Stomach smooth muscle (tissue), 2 donors: ENCODE data around the gene C11orf58.

ENCODE experiments used
- H3K27ac ChIP-seq: one replicate; pipeline ENCODE4 v1.7.0; 2013; ENCODE audit warnings: mild to moderate bottlenecking, low read length, inconsistent platforms
- H3K27me3 ChIP-seq, 2 donors: one replicate each; pipeline ENCODE4 v1.7.0; 2013; ENCODE audit warnings: low read length in 2 of 2; ENCODE audit not compliant: insufficient read depth in 2 of 2, control insufficient read depth in 1 of 2
- H3K36me3 ChIP-seq, 2 donors: one replicate each; pipeline ENCODE4 v1.7.0; 2013; ENCODE audit warnings: low read length in 2 of 2; ENCODE audit not compliant: control insufficient read depth in 2 of 2, insufficient read depth in 2 of 2
- H3K4me1 ChIP-seq: one replicate; pipeline ENCODE4 v1.7.0; 2013; ENCODE audit warnings: low read length; ENCODE audit not compliant: control insufficient read depth, insufficient read depth
- H3K4me3 ChIP-seq, 2 donors: one replicate each; pipeline ENCODE4 v1.7.0; 2013; ENCODE audit warnings: low read length in 2 of 2
- H3K9ac ChIP-seq, 2 donors: one replicate each; pipeline ENCODE4 v1.7.0; 2013; ENCODE audit warnings: low read length in 2 of 2, mild to moderate bottlenecking in 1 of 2
- H3K9me3 ChIP-seq, 2 donors: one replicate each; pipeline ENCODE4 v1.7.0; 2013; ENCODE audit warnings: low read length in 2 of 2; ENCODE audit not compliant: control insufficient read depth in 2 of 2
- donor health status: healthy.
- donor health status: Pancreatic carcinoma.

Gene C11orf58

DNA sequence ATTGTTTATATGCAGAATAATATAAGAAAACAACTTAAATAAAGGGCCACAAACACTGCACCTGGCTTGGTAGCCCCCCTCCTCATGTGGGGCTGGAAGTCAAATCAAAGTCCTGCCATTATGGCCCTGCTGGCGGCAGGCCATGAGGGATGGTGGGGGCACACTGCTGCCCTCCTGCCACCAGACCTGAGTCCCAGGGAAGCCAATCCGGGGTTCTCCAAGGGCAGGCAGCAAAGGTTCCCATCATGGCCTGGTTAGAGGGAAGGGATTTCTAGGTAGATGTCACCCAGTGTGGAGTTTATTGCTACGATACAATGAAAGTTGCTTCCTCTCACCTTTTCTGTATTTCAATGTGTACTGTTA, 39.1 kb downstream of the C11orf58 start:
- no peak overlapping the region for H3K27ac ChIP-seq
- H3K9me3 ChIP-seq: no peaks in the 10 kb centered on the region
- peaks cover 2% of the 10 kb centered on the region for H3K4me1 ChIP-seq
- H3K27me3 ChIP-seq: no peaks in the 10 kb centered on the region
- H3K4me3 ChIP-seq: no peak overlapping the region
- no peak overlapping the region for H3K9ac ChIP-seq
- no peaks in the 10 kb centered on the region for H3K36me3 ChIP-seq

DNA sequence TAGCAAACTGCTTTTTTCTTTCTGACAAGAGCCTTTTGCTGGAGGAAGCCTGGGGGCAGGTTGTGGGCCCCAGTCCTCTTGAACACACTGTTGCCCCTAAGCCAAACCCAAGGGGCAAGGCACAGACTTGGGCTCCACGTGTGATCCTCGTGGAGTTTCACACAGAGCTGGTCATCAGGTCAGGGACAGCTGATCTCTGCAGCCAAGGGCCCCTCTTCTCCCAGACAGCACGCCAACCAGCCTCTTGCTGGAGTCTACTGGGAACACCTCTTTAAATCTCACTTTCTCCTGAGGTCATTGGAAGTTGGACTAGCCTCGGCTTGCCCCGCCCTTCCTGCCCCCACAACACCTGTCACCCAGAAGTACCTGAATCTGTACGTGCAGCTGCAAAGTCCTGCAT, 39.8 kb downstream of the C11orf58 start:
- no peak overlapping the region for H3K27ac ChIP-seq
- no peak overlapping the region for H3K4me3 ChIP-seq
- H3K4me1 ChIP-seq: peaks cover 2% of the 10 kb centered on the region
- H3K9ac ChIP-seq: no peak overlapping the region
- H3K27me3 ChIP-seq: no peaks in the 10 kb centered on the region
- no peaks in the 10 kb centered on the region for H3K36me3 ChIP-seq
- no peaks in the 10 kb centered on the region for H3K9me3 ChIP-seq

DNA sequence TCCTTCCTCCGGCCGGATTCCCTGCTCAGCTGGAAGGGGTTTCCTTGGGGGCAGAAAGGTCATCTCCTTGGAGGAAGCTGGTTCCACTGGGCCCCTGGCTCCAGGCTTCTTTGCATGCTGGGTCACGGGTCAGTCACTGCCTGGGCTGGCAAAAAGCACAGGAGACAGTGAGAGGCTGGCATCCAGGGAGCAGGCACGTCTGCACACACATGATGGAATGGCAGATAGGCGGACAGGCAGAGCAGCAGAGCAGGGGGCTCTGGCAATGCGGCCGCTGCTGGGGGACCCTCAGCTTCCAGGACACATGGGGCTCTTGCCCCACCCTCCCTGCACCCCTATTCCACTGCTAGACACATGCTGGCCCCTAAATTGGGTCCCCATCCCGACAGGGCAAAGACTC, 40.4 kb downstream of the C11orf58 start:
- Histone ChIP-seq H3K9me3 (no peaks in the 10 kb centered on the region), H3K4me1 (peaks cover 2% of the 10 kb centered on the region), H3K27ac (no peak overlapping the region), H3K36me3 (no peaks in the 10 kb centered on the region), H3K4me3 (no peak overlapping the region), H3K9ac (no peak overlapping the region), H3K27me3 (no peaks in the 10 kb centered on the region)

DNA sequence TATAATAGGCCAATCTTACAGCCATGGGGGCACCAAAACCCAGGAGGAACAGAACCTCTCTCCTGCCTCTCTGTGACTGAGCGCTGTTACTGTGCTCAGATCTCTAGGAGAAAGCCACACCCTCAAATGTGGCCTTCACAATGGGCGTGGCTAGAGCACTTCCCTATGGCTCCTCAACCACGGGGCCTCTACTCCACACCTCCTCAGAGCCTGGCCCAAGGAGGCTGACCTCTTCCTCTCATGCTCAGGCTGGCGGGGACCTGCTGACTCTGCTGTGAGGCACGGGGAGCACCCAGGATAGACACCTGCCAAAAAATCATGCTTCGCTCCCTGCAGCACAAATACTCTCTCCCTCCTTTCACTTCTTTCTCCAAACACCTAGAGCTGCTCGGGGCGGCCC, 41.0 kb downstream of the C11orf58 start:
- H3K9ac ChIP-seq: no peak overlapping the region
- H3K4me3 ChIP-seq: no peak overlapping the region
- H3K27me3 ChIP-seq: no peaks in the 10 kb centered on the region
- no peaks in the 10 kb centered on the region for H3K9me3 ChIP-seq
- peaks cover 2% of the 10 kb centered on the region for H3K4me1 ChIP-seq
- H3K36me3 ChIP-seq: no peaks in the 10 kb centered on the region
- no peak overlapping the region for H3K27ac ChIP-seq

DNA sequence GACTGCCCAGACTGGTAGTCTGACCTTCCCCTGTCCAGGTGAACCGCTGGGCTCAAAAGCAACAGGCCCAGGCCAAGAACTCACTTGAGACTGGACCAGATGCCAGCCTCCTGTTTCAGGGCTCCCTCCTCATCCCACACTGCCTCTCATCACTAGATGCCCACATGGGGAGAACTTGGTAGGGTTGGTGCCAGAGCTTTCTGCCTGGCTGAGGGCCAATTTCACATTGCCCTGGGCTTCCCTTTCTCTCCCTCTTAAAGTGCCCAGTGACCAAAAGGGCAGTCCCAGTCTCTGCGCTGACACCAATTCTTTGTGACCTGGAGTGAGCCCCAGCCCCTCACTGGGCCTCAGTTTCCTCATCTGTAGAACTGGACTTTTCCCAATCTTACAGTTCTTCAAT, 41.7 kb downstream of the C11orf58 start:
- H3K4me1 ChIP-seq: peaks cover 2% of the 10 kb centered on the region
- no peak overlapping the region for H3K4me3 ChIP-seq
- no peak overlapping the region for H3K27ac ChIP-seq
- no peaks in the 10 kb centered on the region for H3K27me3 ChIP-seq
- H3K9ac ChIP-seq: no peak overlapping the region
- no peaks in the 10 kb centered on the region for H3K9me3 ChIP-seq
- H3K36me3 ChIP-seq: no peaks in the 10 kb centered on the region

DNA sequence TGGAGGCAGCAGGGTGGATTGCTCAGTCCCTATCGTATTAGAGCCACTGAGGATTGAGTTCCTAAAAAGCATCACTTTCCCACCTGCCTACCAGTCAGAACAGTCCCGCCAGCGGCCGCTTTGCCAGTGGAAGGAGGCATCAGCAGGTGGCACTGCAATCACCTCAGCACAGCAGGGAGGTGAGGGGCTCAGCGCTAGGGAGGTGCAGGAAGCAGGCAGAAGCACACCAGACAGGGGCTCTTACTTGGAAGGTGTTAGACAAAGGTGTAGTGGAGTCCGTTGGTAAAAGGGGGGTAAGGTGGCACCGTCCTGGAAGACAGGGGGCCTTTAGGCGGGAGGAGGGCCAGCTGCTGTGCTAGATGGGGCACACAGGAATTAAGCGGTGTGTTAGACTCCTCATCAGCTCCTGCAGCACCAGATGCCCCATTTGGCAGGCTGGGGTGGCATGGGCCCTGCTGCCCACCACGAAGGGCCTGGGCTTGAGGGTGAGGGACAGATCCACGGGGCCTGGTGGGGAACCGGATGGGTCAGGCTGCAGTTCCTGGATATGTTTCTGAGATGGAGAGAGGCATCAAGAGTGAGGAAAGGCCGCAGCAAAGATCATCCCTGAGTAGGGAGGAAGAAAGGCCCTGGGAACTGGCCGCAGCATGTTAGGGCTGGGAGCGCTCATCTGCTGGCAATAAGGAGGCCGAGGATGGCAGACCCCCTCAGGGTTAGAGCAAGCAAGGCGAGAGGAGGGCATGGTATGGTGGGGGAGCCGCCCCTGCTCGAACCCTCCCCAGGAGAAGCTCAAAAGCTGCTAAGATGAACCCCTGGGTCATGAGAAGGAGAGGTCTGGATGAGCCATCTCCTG, 42.5 kb downstream of the C11orf58 start:
- Histone ChIP-seq H3K4me1 (peaks cover 3% of the 10 kb centered on the region), H3K36me3 (no peaks in the 10 kb centered on the region), H3K9me3 (no peaks in the 10 kb centered on the region), H3K27me3 (no peaks in the 10 kb centered on the region), H3K4me3 (no peak overlapping the region), H3K27ac (no peak overlapping the region), H3K9ac (no peak overlapping the region)

DNA sequence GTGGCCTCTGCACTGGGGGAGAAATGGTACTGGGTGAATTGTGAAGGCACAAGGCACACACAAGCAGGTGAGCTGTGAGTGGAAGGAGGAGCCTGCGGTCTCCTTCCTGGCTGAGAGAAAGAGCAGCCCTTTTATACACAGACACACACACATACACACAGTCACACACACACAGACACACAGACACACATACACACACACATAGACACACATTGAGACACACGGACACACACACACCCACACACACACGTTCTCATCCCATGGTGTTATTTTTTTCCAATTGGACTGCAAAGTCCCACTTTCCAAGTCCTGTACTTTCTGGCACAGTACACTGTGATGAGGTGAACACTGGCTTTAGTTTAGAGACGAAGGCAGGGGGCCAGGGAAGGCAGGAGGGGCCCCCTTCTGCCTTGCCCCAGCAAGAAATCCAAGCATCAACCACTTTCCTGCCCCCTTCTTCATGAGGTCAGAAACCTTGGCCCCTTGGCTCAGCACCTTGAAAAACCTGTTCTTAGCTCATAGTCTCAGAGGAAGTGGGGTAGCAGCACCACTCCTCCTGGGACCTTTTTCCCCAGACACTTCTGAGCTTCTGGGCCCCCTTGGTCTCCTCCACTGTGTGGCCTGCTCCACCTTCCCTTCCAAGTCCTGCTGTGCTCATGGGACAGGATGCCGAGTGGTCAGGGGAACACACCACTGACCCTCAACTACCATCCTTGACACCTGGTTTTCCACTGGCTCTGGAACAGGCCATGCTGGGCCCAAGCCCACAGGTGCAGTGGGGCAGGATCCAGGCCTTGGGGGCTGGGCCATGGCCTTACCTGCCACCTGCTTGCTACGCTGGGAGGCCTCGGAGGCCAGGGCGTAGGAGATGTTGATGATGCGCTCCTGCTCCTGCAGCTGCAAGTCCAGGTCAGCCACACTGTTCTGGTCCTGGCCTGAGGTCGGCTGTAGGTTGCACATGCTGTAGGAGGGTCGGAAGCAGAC, 43.8 kb downstream of the C11orf58 start:
- Histone ChIP-seq H3K27me3 (no peaks in the 10 kb centered on the region), H3K4me3 (no peak overlapping the region), H3K4me1 (peaks cover 2% of the 10 kb centered on the region), H3K27ac (no peak overlapping the region), H3K9me3 (no peaks in the 10 kb centered on the region), H3K36me3 (no peaks in the 10 kb centered on the region), H3K9ac (no peak overlapping the region)

DNA sequence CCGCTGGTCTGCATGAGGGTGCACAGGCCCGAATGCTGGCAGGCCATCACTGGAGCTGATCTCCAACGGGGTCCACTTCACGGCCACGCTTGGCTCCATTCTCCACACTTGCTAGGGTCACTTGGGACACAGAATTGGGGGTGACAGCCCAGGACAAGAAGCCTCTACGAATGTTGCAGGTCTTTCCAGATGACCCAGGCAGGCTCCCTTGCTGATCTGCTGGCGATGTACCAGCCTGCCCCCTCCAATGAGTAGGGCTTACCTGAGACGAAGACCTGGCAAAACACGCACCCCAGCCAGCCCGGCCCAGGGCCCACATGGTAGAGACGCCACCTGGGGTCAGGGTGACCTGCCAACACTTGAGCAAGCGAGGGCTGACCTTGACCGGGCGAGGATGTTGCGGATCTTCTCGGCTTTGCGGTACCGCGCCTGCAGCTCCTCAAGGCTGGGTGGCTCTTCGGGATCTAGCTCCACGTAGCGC, 44.9 kb downstream of the C11orf58 start:
- no peak overlapping the region for H3K9ac ChIP-seq
- H3K27me3 ChIP-seq: no peaks in the 10 kb centered on the region
- no peak overlapping the region for H3K27ac ChIP-seq
- H3K4me3 ChIP-seq: no peak overlapping the region
- H3K4me1 ChIP-seq: peaks cover 3% of the 10 kb centered on the region
- no peaks in the 10 kb centered on the region for H3K9me3 ChIP-seq
- no peaks in the 10 kb centered on the region for H3K36me3 ChIP-seq

DNA sequence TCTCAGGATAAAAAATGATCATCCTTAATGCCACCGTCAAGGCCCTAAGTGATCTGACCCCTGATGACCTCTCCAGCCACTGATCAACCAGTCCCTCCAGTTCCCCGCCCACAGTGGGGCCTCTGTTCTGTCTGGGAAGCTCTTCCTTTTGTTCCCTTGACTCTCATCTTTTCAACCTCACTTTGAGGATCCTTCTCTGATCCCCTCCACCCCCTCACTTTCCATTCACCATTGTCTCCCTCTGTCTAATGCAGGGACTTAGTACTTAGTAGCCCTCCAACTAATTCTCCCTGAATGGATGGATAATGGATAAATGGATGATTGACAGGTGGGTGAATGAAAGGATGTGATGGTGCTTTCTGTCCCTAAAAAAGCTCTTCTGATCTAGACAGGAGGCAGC, 45.6 kb downstream of the C11orf58 start:
- H3K27me3 ChIP-seq: no peaks in the 10 kb centered on the region
- no peaks in the 10 kb centered on the region for H3K9me3 ChIP-seq
- H3K4me1 ChIP-seq: peaks cover 5% of the 10 kb centered on the region
- H3K27ac ChIP-seq: no peak overlapping the region
- H3K36me3 ChIP-seq: no peaks in the 10 kb centered on the region
- H3K9ac ChIP-seq: no peak overlapping the region
- H3K4me3 ChIP-seq: no peak overlapping the region

DNA sequence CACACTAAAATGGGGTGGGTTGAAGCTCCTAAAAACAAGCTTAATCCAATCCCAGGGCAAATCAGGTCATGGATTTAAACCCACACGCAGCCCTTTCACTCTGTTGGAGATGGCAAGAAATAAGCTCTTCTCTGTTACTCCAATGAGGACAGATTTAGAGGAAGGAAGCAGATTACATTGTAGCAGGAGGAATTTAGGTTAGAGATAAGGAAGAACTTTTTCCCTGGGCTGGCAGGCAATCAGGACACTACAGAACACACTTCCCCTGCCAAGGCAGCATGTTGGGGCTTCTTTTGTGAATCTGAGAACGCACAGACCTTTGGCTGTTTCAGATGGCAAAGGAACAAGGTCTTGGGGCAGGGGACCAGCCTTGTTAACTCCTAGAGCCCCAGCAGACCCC, 46.2 kb downstream of the C11orf58 start:
- Histone ChIP-seq H3K9ac (no peak overlapping the region), H3K36me3 (no peaks in the 10 kb centered on the region), H3K27ac (no peak overlapping the region), H3K4me1 (peaks cover 5% of the 10 kb centered on the region), H3K9me3 (no peaks in the 10 kb centered on the region), H3K4me3 (no peak overlapping the region), H3K27me3 (no peaks in the 10 kb centered on the region)
